ENCODE measurements around the gene CTNNAL1.

GRCh38 chr9:108911820-108912219 is 101.5 kb downstream of the CTNNAL1 start:
- TF ChIP-seq CTCF (IDR thresholded peaks at IDR 0.05) (no peak), EZH2 (IDR thresholded peaks at IDR 0.05; ENCODE audit: borderline replicate concordance, insufficient read depth, low read depth, low read length, poor library complexity, severe bottlenecking) (no peak)
